GM18520 (cell line): ENCODE results near the gene B3GALNT1.

Source experiments
- ATAC-seq: cut with Tn5 transposase; IDR thresholded peaks from one replicate; pipeline ENCODE4 v1.9.1; 2021; ENCODE audit not compliant: unreplicated experiment

The B3GALNT1 gene, protein sequence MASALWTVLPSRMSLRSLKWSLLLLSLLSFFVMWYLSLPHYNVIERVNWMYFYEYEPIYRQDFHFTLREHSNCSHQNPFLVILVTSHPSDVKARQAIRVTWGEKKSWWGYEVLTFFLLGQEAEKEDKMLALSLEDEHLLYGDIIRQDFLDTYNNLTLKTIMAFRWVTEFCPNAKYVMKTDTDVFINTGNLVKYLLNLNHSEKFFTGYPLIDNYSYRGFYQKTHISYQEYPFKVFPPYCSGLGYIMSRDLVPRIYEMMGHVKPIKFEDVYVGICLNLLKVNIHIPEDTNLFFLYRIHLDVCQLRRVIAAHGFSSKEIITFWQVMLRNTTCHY

DNA sequence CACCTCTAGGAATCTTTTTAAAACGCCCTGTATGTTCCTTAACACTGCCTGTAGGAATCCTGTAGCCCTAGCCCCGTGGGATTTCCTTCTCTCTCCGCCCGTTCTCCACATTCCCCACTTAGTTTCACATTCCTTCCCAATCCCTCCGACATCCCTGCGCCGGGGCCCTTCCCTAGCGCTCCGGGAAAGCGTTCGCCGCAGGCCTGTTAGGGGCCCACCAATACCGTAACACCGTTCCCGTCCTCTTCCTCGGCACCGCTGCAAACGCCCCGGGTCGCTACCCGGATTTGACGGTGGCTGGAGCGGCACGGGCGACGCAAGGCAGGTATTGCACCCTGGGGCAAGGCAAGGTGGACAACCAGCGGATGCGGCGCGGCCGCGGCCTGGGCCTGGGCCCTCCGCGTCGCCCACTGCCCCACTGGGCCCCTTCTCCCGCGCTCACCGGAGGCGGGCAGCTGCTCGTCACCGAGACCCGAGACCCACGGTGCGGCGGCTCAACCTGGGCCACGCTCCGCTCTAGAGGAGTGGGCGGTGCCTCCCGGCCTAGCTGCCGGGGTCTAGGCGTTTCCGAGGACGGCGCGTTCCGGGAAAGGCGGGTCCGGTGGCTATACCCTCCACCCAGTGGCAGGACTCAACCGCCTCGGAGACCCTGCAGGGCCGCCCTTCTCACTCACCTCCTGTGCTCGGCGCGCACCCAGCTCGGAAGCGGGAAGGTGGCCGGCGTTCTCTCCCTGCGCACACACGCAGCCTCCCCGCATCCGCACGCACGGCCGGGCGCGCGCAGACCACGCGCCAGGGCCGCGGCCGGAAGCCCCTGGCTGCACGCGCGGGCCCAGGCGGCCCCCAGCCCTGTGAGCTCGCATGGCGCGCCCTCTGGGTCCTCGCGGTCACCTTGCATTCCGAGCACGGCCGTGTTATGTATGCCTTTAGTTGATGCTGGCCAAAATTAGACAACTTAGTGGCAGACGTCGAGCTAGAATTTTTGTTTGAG lies at the start of gene B3GALNT1:
TSS of gene B3GALNT1 (minus strand) at position 789 of the 991 bp plus-strand sequence. CDS start 18,595 bp downstream, outside the sequence.
- peak; percentile 67 for ATAC-seq

DNA sequence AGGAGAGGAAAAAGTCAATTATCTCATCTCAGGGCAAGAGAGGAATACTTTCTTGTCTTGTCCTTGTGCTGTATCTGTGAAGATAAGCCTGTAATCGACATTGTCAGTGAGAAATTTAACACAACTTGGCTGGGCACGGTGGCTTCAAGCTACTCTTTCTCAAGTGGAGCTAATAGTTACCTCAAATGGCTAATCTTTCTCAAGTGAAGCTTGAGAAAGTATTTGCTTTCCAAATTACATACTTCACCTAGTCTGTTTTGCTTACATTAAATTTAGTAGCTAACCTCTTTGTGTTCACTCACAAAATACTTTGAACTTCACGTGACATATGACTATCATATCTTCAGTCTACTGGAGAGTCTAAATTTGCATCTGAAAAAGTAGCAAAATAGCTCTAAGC lies 48.3 kb upstream of the B3GALNT1 start:
- no peak for ATAC-seq

DNA sequence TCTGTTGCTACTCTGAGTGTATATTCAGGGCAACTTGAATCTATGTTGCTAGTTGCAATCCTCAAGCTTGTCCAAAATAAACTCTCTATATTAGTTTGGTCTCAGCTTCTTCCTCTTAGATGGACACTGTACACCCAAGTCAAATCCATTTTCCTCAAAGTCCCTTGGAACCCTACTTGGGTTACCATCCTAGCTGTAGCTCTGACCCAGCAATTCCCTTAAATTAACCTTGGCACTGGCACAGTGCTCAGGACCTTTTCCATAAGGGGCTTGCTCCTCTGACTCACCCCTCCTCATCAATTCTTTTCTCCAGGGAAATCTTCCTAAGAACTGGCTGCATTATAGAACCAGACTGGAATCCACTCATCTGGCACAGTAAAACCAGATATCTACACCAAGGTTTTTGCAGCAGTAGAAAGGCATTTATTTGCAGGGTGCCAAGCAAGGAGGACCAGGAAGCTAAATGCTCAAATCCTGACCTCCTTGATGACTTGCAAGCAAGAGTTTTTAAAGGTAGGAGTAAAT lies 44.9 kb upstream of the B3GALNT1 start:
- ATAC-seq, result no peak

DNA sequence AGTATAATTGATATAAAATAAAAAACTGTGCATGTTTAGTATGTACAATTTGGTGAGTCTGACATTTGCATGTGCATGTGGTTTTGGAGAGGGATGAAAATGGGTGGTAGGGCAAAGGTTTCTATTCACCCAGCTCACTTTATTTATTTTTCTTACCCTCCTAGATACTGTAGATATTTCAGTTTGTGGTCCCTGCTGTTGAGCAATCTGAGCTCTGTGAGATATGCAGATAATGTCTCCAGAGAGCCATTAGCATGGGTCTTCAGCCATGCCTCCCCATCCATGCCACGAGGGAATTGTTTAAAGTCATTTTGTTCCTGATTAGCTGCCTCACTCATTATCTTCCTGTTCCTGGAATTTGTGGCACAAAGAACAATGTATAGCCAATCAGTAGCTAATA lies 44.4 kb upstream of the B3GALNT1 start:
- ATAC-seq, result no peak

DNA sequence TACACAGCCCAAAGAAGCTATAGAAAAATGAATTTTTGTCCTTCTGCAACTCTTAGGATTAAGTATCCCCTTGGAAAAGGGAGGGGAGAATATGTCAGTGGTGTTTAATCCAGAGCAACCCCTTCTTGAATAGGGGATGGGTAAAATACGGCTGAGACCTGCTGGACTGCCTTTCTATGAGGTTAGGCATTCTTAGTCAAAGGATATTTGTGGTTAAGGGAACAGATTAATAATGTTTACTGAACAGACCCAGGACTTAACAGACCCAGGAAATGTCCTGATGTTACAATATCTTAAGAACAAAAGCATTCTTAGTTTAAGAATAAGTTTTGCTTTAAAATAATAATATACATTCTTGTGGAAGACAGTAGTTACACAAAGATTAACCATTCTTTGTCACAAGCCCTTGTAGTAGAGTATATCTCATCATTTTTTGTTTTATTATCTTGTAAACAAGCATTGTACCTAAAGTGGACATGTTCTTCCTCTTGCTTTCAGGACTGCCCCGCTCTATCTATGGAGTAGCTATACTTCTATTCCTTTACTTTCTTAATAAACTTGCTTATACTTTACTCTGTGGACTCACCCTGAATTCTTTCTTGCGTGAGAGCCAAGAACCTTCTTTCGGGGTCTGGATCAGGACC lies 43.8 kb upstream of the B3GALNT1 start:
- no peak for ATAC-seq

DNA sequence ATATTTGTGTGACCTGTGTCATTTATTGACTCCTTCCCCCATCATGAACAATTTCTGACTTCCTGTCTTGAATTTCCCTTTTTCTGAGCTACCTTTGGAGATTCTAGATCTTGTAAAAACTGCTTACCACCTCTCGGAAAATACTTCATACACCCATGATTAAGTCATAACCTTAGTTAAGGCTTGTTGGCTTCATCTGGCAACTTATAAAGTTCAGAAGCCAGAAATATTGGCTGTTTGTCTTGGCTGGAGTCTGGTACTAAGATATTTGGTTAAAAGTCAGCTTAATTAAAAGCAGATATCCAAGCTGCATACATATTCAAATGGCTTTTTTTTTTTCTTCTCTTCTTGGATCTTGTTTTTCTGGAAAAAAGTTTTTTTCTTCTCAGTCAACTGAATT lies 37.3 kb upstream of the B3GALNT1 start:
- no peak for ATAC-seq

DNA sequence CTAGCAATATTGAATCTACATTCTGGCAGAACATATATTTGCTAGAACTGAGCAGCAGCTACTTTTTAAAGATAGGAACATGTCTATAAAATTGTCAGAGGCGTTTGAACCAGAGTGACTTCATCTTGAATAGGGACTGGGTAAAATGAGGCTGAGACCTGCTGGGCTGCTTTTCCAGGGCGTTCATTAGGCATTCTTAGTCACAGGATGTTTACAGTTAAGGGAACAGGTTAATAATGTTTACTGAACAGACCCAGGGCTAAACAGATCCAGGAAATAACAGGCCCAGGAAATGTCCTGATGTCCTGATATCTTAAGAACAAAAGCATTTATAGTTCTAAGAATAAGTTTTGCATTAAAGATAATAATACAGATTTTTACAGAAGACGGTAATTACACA lies 34.5 kb upstream of the B3GALNT1 start:
- ATAC-seq, result no peak

DNA sequence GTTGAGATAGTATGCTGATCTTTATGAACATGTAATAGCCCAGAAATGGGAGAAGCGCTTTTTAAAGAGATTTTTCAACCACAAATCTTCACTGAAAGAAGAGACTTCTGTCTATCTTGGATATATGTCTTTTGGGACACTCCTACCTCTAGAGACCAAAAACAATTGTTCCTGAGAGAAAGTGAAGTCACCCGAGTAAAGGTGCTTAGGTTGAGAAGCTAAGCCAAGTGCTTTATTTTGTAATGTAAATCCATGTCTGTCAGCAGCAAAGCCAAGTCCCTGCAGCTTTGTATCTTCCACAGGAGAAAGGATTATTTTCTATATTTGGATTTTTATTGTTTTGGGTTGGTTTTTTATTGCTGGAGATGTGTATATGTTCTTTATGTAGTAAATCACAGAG lies 32.1 kb upstream of the B3GALNT1 start:
- ATAC-seq, result no peak

DNA sequence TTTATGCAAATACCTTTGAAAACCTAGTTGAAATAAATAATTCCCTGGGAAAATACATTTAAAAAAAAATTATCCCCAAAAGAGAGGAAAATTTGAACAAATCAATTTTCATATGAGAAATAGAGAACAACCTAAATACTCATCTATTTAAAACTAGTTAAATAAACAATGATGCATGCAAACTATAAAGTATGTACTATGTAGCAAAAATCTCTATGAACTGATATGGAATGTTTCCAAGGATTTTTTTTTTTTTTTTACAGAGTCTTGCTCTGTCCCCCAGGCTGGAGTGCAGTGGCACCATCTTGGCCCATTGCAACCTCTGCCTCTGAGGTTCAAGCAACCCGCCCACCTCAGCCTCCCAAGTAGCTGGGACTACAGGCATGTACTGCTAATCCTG lies 27.2 kb upstream of the B3GALNT1 start:
- no peak for ATAC-seq

DNA sequence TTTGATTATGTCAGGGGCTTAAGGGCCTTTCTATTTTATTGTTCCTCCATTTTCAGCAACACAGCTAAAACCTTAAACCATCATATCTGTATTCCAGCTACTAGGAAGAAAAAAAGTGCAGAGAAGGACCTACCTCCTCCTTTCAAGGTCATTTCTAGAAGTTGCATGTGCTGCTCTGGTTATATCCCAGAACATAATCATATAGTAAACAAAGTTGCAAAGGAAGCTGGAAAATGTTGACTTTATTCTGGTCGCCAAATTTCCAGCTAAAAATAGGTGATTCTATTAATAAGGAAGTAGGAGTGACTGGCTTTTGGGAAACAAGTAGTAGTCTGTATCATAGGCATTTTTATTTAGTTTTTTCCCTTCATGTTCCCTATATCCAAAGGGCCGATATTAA lies 21.3 kb upstream of the B3GALNT1 start:
- ATAC-seq, result no peak

DNA sequence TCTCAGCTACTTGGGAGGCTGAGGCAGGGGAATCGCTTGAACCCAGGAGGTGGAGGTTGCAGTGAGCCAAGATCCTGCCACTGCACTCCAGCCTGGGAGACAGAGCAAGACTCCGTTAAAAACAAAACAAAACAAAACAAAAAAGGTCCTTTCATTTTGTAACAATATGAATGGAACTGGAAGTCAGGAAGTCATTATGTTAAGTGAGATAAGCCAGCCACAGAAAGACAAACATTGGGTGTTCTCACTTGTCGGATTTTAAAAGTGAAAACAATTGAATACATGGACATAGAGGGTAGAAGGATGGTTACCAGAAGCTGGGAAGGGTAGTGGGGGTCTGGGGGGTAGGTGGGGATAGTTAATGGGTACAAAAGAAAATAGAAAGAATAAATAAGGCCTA lies 12.5 kb upstream of the B3GALNT1 start:
- ATAC-seq, result no peak

DNA sequence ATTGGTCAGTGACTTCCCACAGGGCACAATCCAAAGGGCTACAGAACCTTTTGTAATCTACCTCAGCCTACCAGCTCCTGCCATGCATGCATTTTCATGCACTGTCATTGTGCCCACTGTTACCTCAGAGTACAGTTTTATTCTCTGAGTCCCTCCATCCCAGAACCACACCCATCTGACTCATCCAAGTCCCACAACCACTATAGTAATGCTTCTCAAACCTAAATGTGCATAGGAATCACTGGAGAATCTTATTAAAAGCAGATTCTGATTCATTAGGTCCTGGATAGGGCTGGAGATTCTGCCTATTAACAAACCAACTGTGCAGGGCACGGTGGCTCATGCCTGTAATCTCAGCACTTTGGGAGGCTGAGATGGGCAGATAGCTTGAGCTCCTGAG lies 3.7 kb upstream of the B3GALNT1 start:
- ATAC-seq, result no peak

DNA sequence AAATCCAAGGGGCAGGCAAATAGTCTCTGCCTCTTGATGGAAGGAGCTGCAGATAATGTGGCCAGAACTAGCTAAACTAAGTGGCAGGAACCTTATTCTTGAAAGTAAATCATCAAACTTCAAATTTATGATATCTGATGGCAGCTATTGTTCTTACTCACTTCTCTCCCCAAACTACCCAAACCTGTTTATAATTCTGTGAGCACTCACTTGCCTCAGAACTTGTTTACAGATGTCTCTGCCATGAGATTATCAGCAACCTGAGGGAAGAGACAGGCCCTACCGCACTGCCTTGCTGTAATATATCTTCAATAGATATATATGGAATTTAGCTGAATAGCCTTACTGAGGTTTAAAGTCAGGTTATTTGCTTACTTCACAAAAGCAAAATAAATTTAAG lies 2.2 kb upstream of the B3GALNT1 start:
- no peak for ATAC-seq

DNA sequence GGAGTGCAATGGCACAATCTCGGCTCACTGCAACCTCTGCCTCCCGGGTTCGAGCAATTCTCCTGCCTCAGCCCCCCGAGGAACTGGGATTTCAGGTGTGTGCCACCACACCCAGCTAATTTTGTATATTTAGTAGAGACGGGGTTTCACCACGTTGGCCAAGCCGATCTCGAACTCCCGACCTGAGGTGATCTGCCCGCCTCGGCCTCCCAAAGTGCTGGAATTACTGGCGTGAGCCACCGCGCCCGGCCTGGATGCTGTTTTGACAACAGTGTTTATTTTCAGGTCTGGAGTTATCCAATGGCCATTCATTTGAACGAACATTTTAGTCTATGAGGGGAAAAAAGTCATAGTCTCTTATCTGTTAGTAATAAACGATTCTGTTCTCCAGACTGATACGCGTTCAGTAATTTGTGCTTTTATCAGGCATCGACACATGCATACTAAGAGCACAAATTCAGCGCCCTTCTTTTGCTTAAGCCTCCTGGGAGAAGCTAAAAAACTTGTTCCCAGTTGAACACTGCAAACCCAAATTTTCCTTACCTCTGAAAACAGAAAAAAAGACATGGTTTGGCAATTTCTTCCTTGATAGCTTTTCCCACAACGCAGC lies 1.3 kb downstream of the B3GALNT1 start:
- no peak for ATAC-seq

DNA sequence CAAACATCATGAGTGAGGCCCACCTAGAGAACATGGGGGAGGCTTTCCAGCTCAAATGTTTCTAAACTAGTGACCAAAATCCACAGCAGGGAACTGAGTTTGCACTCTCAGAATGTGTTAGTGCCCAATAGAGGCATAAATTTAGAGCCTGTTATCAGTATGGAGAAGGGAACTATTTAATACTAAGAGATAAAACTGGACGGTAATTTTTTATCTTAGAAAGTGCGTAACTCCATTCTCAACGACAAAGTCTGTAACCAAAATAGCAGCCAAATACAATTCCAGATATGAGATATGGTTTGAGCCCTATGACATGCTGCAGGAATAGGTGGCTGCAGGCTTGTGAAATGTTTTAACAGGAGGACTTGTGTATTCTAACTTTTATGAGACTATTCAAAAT lies 3.5 kb downstream of the B3GALNT1 start:
- ATAC-seq, result no peak

DNA sequence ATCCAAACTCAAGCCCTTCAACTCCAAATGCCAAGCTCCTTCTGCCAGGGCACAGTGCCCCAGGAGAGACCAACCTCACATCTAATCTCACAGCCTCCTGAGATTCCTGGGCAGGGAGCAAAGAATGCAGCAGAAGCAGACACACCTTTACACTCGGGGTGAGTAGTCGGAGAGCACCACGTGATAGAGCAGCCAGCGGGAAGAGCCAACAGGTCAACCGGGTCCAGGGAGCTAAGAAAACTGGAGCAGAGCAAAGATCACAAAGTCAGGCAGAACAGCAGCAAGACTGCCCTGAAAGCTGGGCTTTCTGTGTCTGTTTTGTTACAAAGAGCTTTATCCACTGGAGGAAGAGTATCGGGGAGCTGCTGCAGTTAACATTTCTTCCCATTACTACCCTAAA lies 4.2 kb downstream of the B3GALNT1 start:
- no peak for ATAC-seq

DNA sequence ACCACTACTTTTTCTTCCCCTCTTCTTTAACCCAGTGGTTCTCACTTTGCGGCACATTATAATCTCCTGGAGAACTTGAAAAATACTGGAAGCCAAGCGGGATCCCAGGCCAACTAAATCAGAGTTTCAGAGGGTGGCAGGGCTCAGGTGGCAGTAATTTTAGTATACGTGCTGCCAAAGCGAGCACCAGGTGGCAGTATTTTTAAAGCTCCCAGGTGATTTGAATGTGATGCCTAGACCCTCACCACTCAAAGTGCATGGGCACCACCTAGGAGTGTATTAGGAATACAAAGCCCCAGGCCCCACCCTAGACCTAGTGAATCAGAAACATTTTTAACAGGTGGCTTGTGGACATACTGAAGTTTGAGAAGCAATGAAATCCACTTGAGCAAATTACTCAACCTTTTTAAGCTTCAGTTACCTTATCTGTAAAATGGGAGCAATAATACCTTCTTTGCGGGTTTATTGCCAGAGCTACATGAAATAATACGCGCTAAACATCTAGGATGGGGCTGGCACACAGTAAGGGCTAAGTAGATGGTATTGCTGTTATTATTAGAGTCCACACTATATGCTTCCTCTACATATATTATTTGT lies 8.3 kb downstream of the B3GALNT1 start:
- no peak for ATAC-seq

DNA sequence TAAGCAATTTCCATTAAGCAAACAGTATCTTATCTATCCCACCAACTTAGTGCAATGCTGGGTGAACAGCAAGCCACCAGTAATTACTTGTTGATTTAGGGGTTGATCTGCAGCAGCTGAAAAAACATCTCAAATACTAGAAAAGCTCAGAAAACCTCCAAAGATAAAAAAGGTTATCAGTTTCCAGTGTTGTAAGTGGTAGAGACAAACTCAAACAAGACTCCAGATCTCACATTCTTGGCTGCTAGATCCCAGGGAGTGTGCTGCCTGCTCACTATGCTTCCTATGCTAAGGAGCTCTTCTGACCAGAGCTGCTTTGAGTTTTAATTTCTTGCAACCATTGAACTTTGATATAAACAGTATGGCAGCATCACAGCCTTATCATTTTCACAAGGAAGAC lies 11.3 kb downstream of the B3GALNT1 start:
- ATAC-seq, result no peak

DNA sequence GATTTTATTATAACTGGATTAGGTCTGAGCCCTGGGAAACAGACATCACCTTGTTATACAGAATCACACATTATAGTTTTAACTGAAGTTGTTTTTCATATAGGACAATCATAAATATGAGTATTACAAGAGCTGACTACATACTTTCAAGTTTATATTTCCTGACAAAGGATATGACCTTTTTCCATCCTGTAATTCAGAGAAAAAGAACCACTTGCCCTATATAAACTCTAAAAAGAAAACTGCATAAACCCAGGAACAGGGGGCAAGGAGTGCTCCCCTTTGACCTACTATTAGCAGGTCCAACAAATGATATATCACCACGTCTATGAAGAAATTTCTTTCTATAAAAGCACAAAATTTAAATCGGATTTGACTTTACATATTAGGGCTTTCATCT lies 20.9 kb downstream of the B3GALNT1 start:
- ATAC-seq, result no peak

DNA sequence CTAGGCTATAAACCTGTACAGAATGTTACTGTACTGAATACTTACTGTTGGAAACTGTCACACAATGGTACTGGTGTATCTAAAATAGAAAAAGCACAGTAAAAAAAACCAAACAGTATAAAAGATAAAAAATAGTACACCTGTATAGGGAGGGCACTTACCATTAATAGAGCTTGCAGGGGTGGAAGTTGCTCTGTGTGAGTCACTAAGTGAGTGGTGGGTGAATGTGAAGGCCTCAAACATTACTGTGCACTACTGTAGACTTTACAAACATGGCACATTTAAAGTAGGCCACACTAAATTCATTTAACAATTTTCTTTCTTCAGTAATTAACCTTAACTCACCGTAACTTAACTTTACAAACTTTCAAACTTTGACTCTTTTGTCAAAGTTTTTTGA lies 22.0 kb downstream of the B3GALNT1 start:
- no peak for ATAC-seq

DNA sequence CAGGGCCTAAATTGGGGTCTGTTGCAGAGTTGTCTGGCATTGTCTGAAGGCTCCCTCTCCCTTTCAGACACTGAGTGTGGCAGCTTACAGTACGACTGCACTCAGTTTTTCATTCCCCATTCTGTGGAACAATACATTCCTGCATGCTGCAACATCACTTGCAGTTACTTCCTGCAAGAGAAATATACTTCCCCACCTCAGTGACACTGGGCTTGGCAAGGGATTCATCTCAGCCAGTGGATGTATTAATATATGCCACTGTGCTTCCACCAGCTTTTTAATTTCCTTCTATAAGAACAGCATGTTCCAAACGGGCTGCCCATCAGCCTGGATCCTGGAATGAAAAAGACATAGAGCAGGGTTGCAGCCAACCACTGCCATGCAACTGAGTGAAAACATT lies 23.1 kb downstream of the B3GALNT1 start:
- peak; percentile 3 for ATAC-seq
